GM18502 (cell line): ENCODE results near the gene DCUN1D4.

ENCODE experiments used
- ATAC-seq: cut with Tn5 transposase; IDR thresholded peaks from one replicate; pipeline ENCODE4 v1.9.1; 2021; ENCODE audit warnings: mild to moderate bottlenecking; ENCODE audit not compliant: unreplicated experiment, poor library complexity

The DCUN1D4 gene

GRCh38 chr4:51842554-51843308 lies at the start of gene DCUN1D4:
Gene DCUN1D4, plus strand, starts transcription at chr4:51843153. Its CDS starts 90 bp downstream, at chr4:51843243.
- ATAC-seq, result peak; percentile 93

GRCh38 chr4:51820443-51821234 lies 22.3 kb upstream of the DCUN1D4 start:
- no peak for ATAC-seq

- ATAC-seq, result no peak
Observed at GRCh38 chr4:51825341-51825740, 17.6 kb upstream of the DCUN1D4 start.

GRCh38 chr4:51830156-51830720 lies 12.7 kb upstream of the DCUN1D4 start:
- no peak for ATAC-seq

- ATAC-seq, result peak; percentile 76
Observed at GRCh38 chr4:51831133-51831532, 11.8 kb upstream of the DCUN1D4 start.

GRCh38 chr4:51833236-51833635 lies 9.7 kb upstream of the DCUN1D4 start:
- ATAC-seq, result no peak

- no peak for ATAC-seq
Observed at GRCh38 chr4:51835079-51835478, 7.9 kb upstream of the DCUN1D4 start.

- ATAC-seq, result no peak
Observed at GRCh38 chr4:51835855-51836254, 7.1 kb upstream of the DCUN1D4 start.

GRCh38 chr4:51836549-51836948 lies 6.4 kb upstream of the DCUN1D4 start:
- ATAC-seq, result no peak

GRCh38 chr4:51840781-51841180 lies 2.2 kb upstream of the DCUN1D4 start:
- no peak for ATAC-seq

GRCh38 chr4:51842167-51842553 lies 793 bp upstream of the DCUN1D4 start:
- no peak for ATAC-seq

- peak; percentile 30 for ATAC-seq
Observed at GRCh38 chr4:51843309-51844152, 578 bp downstream of the DCUN1D4 start.

- ATAC-seq, result peak; percentile 53
Observed at GRCh38 chr4:51844153-51845054, 1.5 kb downstream of the DCUN1D4 start.

- no peak for ATAC-seq
Observed at GRCh38 chr4:51845055-51845426, 2.1 kb downstream of the DCUN1D4 start.

GRCh38 chr4:51845711-51846110 lies 2.8 kb downstream of the DCUN1D4 start:
- no peak for ATAC-seq

- ATAC-seq, result no peak
Observed at GRCh38 chr4:51849430-51849829, 6.5 kb downstream of the DCUN1D4 start.

GRCh38 chr4:51850294-51850693 lies 7.3 kb downstream of the DCUN1D4 start:
- no peak for ATAC-seq

GRCh38 chr4:51851090-51851936 lies 8.4 kb downstream of the DCUN1D4 start:
- ATAC-seq, result no peak

GRCh38 chr4:51851937-51852290 lies 9.0 kb downstream of the DCUN1D4 start:
- no peak for ATAC-seq
